Endothelial cell of umbilical vein (primary cell): ENCODE data around the gene ITSN1.

Experiments used
- CTCF ChIP-seq, 2 donors: IDR thresholded peaks; 1 replicate in 1 of 2; 2 replicates in 1 of 2; pipeline ENCODE4 v1.5.1; 2011; ENCODE audit warnings: low read length in 2 of 2, mild to moderate bottlenecking in 2 of 2, moderate library complexity in 2 of 2, control low read depth in 1 of 2, inconsistent platforms in 1 of 2, low read depth in 1 of 2; ENCODE audit not compliant: insufficient read depth in 1 of 2; ENCODE audit errors: extremely low read depth in 1 of 2
- EZH2 ChIP-seq: IDR thresholded peaks from 2 replicates; pipeline ENCODE4 v1.6.1; 2012; ENCODE audit warnings: borderline replicate concordance, low read depth, mild to moderate bottlenecking, moderate library complexity, low read length, inconsistent platforms; ENCODE audit not compliant: severe bottlenecking
- JUN ChIP-seq: IDR thresholded peaks from 2 replicates; pipeline ENCODE4 v1.6.1; 2011; ENCODE audit warnings: borderline replicate concordance, low read depth; ENCODE audit not compliant: insufficient read length, insufficient read depth
- POLR2AphosphoS5 ChIP-seq: IDR thresholded peaks from 2 replicates; pipeline ENCODE4 v1.6.1; 2012; ENCODE audit warnings: low read depth, mild to moderate bottlenecking, control low read depth, low read length, moderate library complexity; ENCODE audit not compliant: insufficient read depth

GRCh38 chr21:33939226-33939625, 296.9 kb downstream of the ITSN1 start:
- TF ChIP-seq POLR2AphosphoS5 (no peak), EZH2 (no peak), CTCF (IDR thresholded peaks at IDR 0.05; ENCODE audit: extremely low read depth in 1 of 2, insufficient read depth in 1 of 2, low read depth in 1 of 2, low read length in 2 of 2) (no peak), JUN (no peak)
